ENCODE data around the gene KCNJ12.
"Not testable (repeated sequence)": the region's sequence is repeated elsewhere in the genome, so short reads cannot be mapped to it uniquely, and the experiment has no call there.

The KCNJ12 gene

GRCh38 chr17:21422311-21423189 is 46.4 kb downstream of the KCNJ12 start:
- DNase-seq (ENCODE audit: low spot score): not testable (repeated sequence)

- not testable (repeated sequence) for DNase-seq (ENCODE audit: low spot score)
Observed at GRCh38 chr17:21423190-21423493, 47.0 kb downstream of the KCNJ12 start.

- DNase-seq (ENCODE audit: low spot score): not testable (repeated sequence)
Observed at GRCh38 chr17:21424697-21425096, 48.5 kb downstream of the KCNJ12 start.

GRCh38 chr17:21425321-21425720 is 49.2 kb downstream of the KCNJ12 start:
- no peak for DNase-seq (ENCODE audit: low spot score)

GRCh38 chr17:21425736-21426135 is 49.6 kb downstream of the KCNJ12 start:
- DNase-seq (ENCODE audit: low spot score): no peak

- not testable (repeated sequence) for DNase-seq (ENCODE audit: low spot score)
Observed at GRCh38 chr17:21426246-21426645, 50.1 kb downstream of the KCNJ12 start.

GRCh38 chr17:21426876-21427275 is 50.7 kb downstream of the KCNJ12 start:
- not testable (repeated sequence) for DNase-seq (ENCODE audit: low spot score)

GRCh38 chr17:21427727-21428126 is 51.6 kb downstream of the KCNJ12 start:
- DNase-seq (ENCODE audit: low spot score): not testable (repeated sequence)

GRCh38 chr17:21428752-21429424 is 52.7 kb downstream of the KCNJ12 start:
- DNase-seq (ENCODE audit: low spot score): not testable (repeated sequence)

GRCh38 chr17:21429921-21430628 is 53.9 kb downstream of the KCNJ12 start:
- not testable (repeated sequence) for DNase-seq (ENCODE audit: low spot score)

GRCh38 chr17:21433971-21434370 is 57.8 kb downstream of the KCNJ12 start:
- DNase-seq (ENCODE audit: low spot score): not testable (repeated sequence)

- not testable (repeated sequence) for DNase-seq (ENCODE audit: low spot score)
Observed at GRCh38 chr17:21434976-21435375, 58.8 kb downstream of the KCNJ12 start.

- not testable (repeated sequence) for DNase-seq (ENCODE audit: low spot score)
Observed at GRCh38 chr17:21436481-21436880, 60.3 kb downstream of the KCNJ12 start.

- DNase-seq (ENCODE audit: low spot score): not testable (repeated sequence)
Observed at GRCh38 chr17:21436883-21437836, 61.0 kb downstream of the KCNJ12 start.

- DNase-seq (ENCODE audit: low spot score): not testable (repeated sequence)
Observed at GRCh38 chr17:21438316-21439014, 62.3 kb downstream of the KCNJ12 start.

- DNase-seq (ENCODE audit: low spot score): not testable (repeated sequence)
Observed at GRCh38 chr17:21439015-21439336, 62.8 kb downstream of the KCNJ12 start.

- DNase-seq (ENCODE audit: low spot score): no peak
Observed at GRCh38 chr17:21445091-21445650, 69.0 kb downstream of the KCNJ12 start.

- DNase-seq (ENCODE audit: low spot score): not testable (repeated sequence)
Observed at GRCh38 chr17:21447552-21447951, 71.4 kb downstream of the KCNJ12 start.

GRCh38 chr17:21449891-21450290 is 73.7 kb downstream of the KCNJ12 start:
- DNase-seq (ENCODE audit: low spot score): not testable (repeated sequence)

GRCh38 chr17:21451975-21452374 is 75.8 kb downstream of the KCNJ12 start:
- no peak for DNase-seq (ENCODE audit: low spot score)

Data from D341Med (cell line).